GM12891 (cell line): ENCODE results near the gene TGFB2.

Experiments used
- PAX5 ChIP-seq: IDR thresholded peaks from 2 replicates; pipeline ENCODE4 v1.6.1; 2011; ENCODE audit warnings: low read length, moderate library complexity, mild to moderate bottlenecking; ENCODE audit not compliant: insufficient read depth, severe bottlenecking
- POLR2AphosphoS5 ChIP-seq: IDR thresholded peaks from 2 replicates; pipeline ENCODE4 v1.6.1; 2011; ENCODE audit warnings: low read depth, low read length, control low read depth

GRCh38 chr1:218397752-218398339, 52.7 kb downstream of the TGFB2 start:
- TF ChIP-seq POLR2AphosphoS5 (no peak), PAX5 (no peak)
